HCT116 (cell line): ENCODE data around the gene CLEC5A. TPM values are rescaled to one million over a fixed set of nuclear protein-coding genes. Genes with fewer than 3 reads are reported as not detected.

Experiments
- ATAC-seq: fragments of 200-7000 bp; cut with Tn5 transposase; 2 replicates; pipeline ENCODE4 v1.9.1; 2020; ENCODE audit warnings: mild to moderate bottlenecking, moderate library complexity
- BruUV-seq: library from RNA; stranded (reverse); fragments of 400-500 nt; replicated peaks from 2 replicates; lab custom pipeline; 2021; lab: Mats Ljungman, UMichigan
- CTCF ChIA-PET: fragments of 300-600 bp; sonication (Branson Sonifier 250); formaldehyde crosslinking; loops from one replicate; lab custom pipeline; 2021; ENCODE audit warnings: antibody characterized with exemption; lab: Charles Lee
- POLR2A ChIA-PET: fragments of 300-600, 350-600 bp; sonication (Branson Sonifier 250); formaldehyde crosslinking; loops from one replicate; lab custom pipeline; 2021; ENCODE audit warnings: antibody characterized with exemption; lab: Charles Lee
- RAD21 ChIA-PET, 2 experiments: fragments of 300-600 bp; sonication (Branson Sonifier 250); formaldehyde crosslinking; loops; one replicate each; lab custom pipeline; 2023; ENCODE audit warnings: low total read pairs in 2 of 2; ENCODE audit not compliant: uncharacterized antibody in 2 of 2, unreplicated experiment in 2 of 2, low non-redundant PET in 1 of 2; lab: Charles Lee
- DNase-seq: peaks from one replicate; pipeline ENCODE4 v3.0.0-alpha.2; 2010; ENCODE audit warnings: low read depth, low spot score
- H2AFZ ChIP-seq: fragments of 200-600 bp; shearing (Covaris generic), sonication (generic); 2 replicates; pipeline ENCODE4 v1.6.1; 2017; ENCODE audit warnings: low read depth, mixed run types, mixed read lengths, antibody characterized with exemption, low read length; ENCODE audit not compliant: poor library complexity, severe bottlenecking
- H3K27ac ChIP-seq: 2 replicates; pipeline ENCODE4 v1.5.1; 2012; ENCODE audit warnings: low read depth, low read length
- H3K27me3 ChIP-seq: fragments of 200-600 bp; sonication (generic); 2 replicates; pipeline ENCODE4 v1.6.1; 2016; ENCODE audit warnings: mixed run types, low read length, mixed read lengths; ENCODE audit not compliant: insufficient read depth
- H3K36me3 ChIP-seq, 2 experiments: fragments of 200-500 bp in 1 of 2; fragments of 200-600 bp in 1 of 2; sonication (Bioruptor generic) in 1 of 2; sonication (generic) in 1 of 2; 2 replicates each; pipeline versions ENCODE4 v1.5.1 to v1.6.1; 2014 to 2016; ENCODE audit warnings: low read length in 2 of 2, inconsistent platforms in 1 of 2, mixed read lengths in 1 of 2, mixed run types in 1 of 2; ENCODE audit not compliant: insufficient read depth in 2 of 2, control insufficient read depth in 1 of 2
- H3K4me1 ChIP-seq, 2 experiments: fragments of 200-600 bp in 1 of 2; sonication (generic) in 1 of 2; 2 replicates each; pipeline versions ENCODE4 v1.5.1 to v1.6.1; 2012 to 2017; ENCODE audit warnings: low read length in 2 of 2, inconsistent platforms in 1 of 2, mild to moderate bottlenecking in 1 of 2, mixed read lengths in 1 of 2, mixed run types in 1 of 2, moderate library complexity in 1 of 2; ENCODE audit not compliant: insufficient read depth in 2 of 2, control insufficient read depth in 1 of 2
- H3K4me2 ChIP-seq: fragments of 200-600 bp; sonication (generic); 2 replicates; pipeline ENCODE4 v1.6.1; 2017; ENCODE audit warnings: mixed run types, low read length, mixed read lengths
- H3K4me3 ChIP-seq, 2 experiments: fragments of 200-600 bp in 1 of 2; sonication (generic) in 1 of 2; replicated peaks in 1 of 2; 2 replicates each; pipeline ENCODE4 v1.5.1; 2011 to 2016; ENCODE audit warnings: low read length in 2 of 2, control low read depth in 1 of 2, low read depth in 1 of 2, mild to moderate bottlenecking in 1 of 2, mixed read lengths in 1 of 2, mixed run types in 1 of 2
- H3K79me2 ChIP-seq: fragments of 200-600 bp; sonication (generic); 2 replicates; pipeline ENCODE4 v1.6.1; 2017; ENCODE audit warnings: mild to moderate bottlenecking, mixed run types, low read length, moderate library complexity, mixed read lengths; ENCODE audit not compliant: insufficient read depth
- H3K9ac ChIP-seq: fragments of 200-600 bp; sonication (generic); 2 replicates; pipeline ENCODE4 v1.6.1; 2016; ENCODE audit warnings: low read length, mixed read lengths
- H3K9me2 ChIP-seq: fragments of 200-600 bp; sonication (generic), shearing (Covaris generic); 2 replicates; pipeline ENCODE4 v1.6.1; 2017; ENCODE audit warnings: mixed run types, mild to moderate bottlenecking, moderate library complexity; ENCODE audit not compliant: insufficient read depth
- H3K9me3 ChIP-seq, 2 experiments: fragments of 200-500 bp in 1 of 2; fragments of 200-600 bp in 1 of 2; sonication (Bioruptor generic) in 1 of 2; sonication (generic) in 1 of 2; 2 replicates each; pipeline ENCODE4 v1.6.1; 2014 to 2017; ENCODE audit warnings: low read length in 2 of 2, mixed read lengths in 2 of 2, inconsistent platforms in 1 of 2, low read depth in 1 of 2, mild to moderate bottlenecking in 1 of 2, mixed run types in 1 of 2, moderate library complexity in 1 of 2; ENCODE audit not compliant: control insufficient read depth in 1 of 2, insufficient read depth in 1 of 2
- H4K20me1 ChIP-seq: fragments of 200-600 bp; sonication (generic), shearing (Covaris generic); 2 replicates; pipeline ENCODE4 v1.6.1; 2017; ENCODE audit warnings: mixed run types, mild to moderate bottlenecking, moderate library complexity; ENCODE audit not compliant: insufficient read depth
- FOSL1 ChIP-seq: IDR thresholded peaks from 2 replicates; pipeline ENCODE4 v1.6.1; 2012; ENCODE audit warnings: low read depth
- SIN3A ChIP-seq: IDR thresholded peaks from 2 replicates; pipeline ENCODE4 v1.6.1; 2012; ENCODE audit warnings: low read depth
- SP1 ChIP-seq: IDR thresholded peaks from 2 replicates; pipeline ENCODE4 v1.6.1; 2012; ENCODE audit warnings: low read depth
- YY1 ChIP-seq: IDR thresholded peaks from 2 replicates; pipeline ENCODE4 v1.6.1; 2011; ENCODE audit warnings: low read length, low read depth, moderate library complexity, mild to moderate bottlenecking; ENCODE audit not compliant: insufficient replicate concordance; ENCODE audit errors: extremely low read depth
- ZFX ChIP-seq: fragments of 450-650 bp; IDR thresholded peaks from 2 replicates; pipeline ENCODE4 v1.6.1; 2017
- ZNF274 ChIP-seq: fragments of 200-500 bp; sonication (Bioruptor generic); IDR thresholded peaks from 2 replicates; pipeline ENCODE4 v1.6.1; 2014; ENCODE audit warnings: mild to moderate bottlenecking, low read depth, low read length, inconsistent platforms
- intact Hi-C: fragments of 100-400 bp; cut with micrococcal nuclease; formaldehyde crosslinking; loops from 2 replicates; pipeline ENCODE4 v1.10.0; 2022
- total RNA-seq: library from RNA; stranded (reverse); gene quantifications from one replicate; pipeline ENCODE4 v1.2.1, GENCODE V29; 2021; ENCODE audit not compliant: unreplicated experiment
- TF ChIP-seq, protein P1 (sequence below), 3 experiments: fragments of 200-600 bp in 1 of 3; sonication (generic) in 1 of 3; IDR thresholded peaks in 2 of 3; conservative IDR thresholded peaks in 1 of 3; 2 replicates each; pipeline ENCODE4 v1.5.1; 2012 to 2017; ENCODE audit warnings: low read depth in 2 of 3, low read length in 2 of 3, antibody characterized with exemption in 1 of 3, borderline replicate concordance in 1 of 3, control low read depth in 1 of 3, mild to moderate bottlenecking in 1 of 3, mixed read lengths in 1 of 3, mixed run types in 1 of 3, moderate library complexity in 1 of 3; ENCODE audit not compliant: insufficient read depth in 1 of 3

The CLEC5A gene
- total RNA-seq, 1 experiment from 2014 or later = 0.32 TPM

DNA sequence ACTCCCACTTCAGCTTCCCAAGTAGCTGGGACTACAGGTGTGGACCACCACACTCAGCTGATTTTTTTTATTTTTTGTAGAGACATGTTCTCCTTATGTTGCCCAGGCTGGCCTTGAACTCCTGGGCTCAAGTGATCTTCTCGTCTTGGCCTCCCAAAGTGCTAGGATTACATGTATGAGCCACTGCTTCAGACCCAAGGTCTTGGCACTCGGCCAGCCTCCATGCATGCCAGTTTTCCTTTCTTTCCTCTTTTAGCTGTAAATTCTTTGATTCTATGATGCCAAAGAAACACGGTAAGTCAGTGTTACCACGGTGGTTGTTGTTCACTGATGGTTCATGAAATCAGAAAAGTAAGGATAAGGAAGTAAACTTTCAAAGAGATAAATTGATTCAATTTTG, 45.9 kb upstream of the CLEC5A start:
- H3K27ac ChIP-seq = no peak overlapping the region
- intact Hi-C loops = no loop called here
- TF ChIP-seq YY1 (no peak), SP1 (no peak)
- TF ChIP-seq, protein P1, sequence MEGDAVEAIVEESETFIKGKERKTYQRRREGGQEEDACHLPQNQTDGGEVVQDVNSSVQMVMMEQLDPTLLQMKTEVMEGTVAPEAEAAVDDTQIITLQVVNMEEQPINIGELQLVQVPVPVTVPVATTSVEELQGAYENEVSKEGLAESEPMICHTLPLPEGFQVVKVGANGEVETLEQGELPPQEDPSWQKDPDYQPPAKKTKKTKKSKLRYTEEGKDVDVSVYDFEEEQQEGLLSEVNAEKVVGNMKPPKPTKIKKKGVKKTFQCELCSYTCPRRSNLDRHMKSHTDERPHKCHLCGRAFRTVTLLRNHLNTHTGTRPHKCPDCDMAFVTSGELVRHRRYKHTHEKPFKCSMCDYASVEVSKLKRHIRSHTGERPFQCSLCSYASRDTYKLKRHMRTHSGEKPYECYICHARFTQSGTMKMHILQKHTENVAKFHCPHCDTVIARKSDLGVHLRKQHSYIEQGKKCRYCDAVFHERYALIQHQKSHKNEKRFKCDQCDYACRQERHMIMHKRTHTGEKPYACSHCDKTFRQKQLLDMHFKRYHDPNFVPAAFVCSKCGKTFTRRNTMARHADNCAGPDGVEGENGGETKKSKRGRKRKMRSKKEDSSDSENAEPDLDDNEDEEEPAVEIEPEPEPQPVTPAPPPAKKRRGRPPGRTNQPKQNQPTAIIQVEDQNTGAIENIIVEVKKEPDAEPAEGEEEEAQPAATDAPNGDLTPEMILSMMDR (IDR thresholded peaks at IDR 0.05 in 2 of 3, conservative IDR thresholded peaks at IDR 0.05 in 1 of 3; ENCODE audit: borderline replicate concordance in 1 of 3, insufficient read depth in 1 of 3, low read depth in 2 of 3, low read length in 2 of 3) = no peak
- H3K79me2 ChIP-seq = no peaks in the 10 kb centered on the region
- H3K9ac ChIP-seq = no peak overlapping the region
- no peaks in the 10 kb centered on the region for H3K36me3 ChIP-seq
- H3K4me3 ChIP-seq = no peak overlapping the region
- no peaks in the 10 kb centered on the region for H3K9me3 ChIP-seq
- ChIA-PET CTCF (no interaction called here), RAD21 (no interaction called here), POLR2A (no interaction called here)
- H4K20me1 ChIP-seq = no peaks in the 10 kb centered on the region
- no TSS peak for BruUV-seq
- ATAC-seq = no peak
- no peak overlapping the region for H3K4me2 ChIP-seq
- H3K27me3 ChIP-seq = no peaks in the 10 kb centered on the region
- no peak overlapping the region for H2AFZ ChIP-seq
- no peak for DNase-seq
- no peaks in the 10 kb centered on the region for H3K4me1 ChIP-seq
- no peaks in the 10 kb centered on the region for H3K9me2 ChIP-seq

DNA sequence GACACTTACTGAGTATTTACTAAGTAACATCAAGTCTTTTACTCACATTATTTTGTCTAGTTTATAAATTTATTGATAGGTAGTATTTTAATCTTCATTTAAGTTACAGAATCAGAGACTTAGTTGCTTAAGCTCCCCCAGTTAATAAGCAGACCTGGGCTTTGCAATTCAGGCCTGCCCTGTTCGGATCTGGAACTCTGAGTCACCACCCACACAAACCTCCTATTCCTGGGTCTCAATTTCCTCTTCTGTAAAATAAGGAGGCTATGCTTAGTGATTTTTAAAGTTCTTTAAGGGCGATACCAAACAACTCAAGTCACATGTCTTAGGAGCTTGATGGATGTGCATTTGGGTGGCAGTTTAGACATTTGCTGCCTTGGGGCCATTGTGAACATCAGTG, 45.4 kb upstream of the CLEC5A start:
- no TSS peak for BruUV-seq
- Histone ChIP-seq H3K27me3 (no peaks in the 10 kb centered on the region), H3K9me2 (no peaks in the 10 kb centered on the region), H3K79me2 (no peaks in the 10 kb centered on the region), H3K36me3 (no peaks in the 10 kb centered on the region), H3K4me3 (no peak overlapping the region), H3K9ac (no peak overlapping the region), H3K9me3 (no peaks in the 10 kb centered on the region), H3K4me2 (no peak overlapping the region), H2AFZ (no peak overlapping the region), H4K20me1 (no peaks in the 10 kb centered on the region), H3K27ac (no peak overlapping the region), H3K4me1 (no peaks in the 10 kb centered on the region)
- ChIA-PET RAD21 (no interaction called here), CTCF (no interaction called here), POLR2A (no interaction called here)
- intact Hi-C loops = no loop called here
- DNase-seq (no peak), ATAC-seq (no peak)
- TF ChIP-seq ZNF274 (no peak), ZFX (no peak), SIN3A (no peak), YY1 (no peak), FOSL1 (no peak)
- TF ChIP-seq, protein P1 (IDR thresholded peaks at IDR 0.05 in 2 of 3, conservative IDR thresholded peaks at IDR 0.05 in 1 of 3; ENCODE audit: borderline replicate concordance in 1 of 3, insufficient read depth in 1 of 3, low read depth in 2 of 3, low read length in 2 of 3) = no peak
